Measurements from ENCODE around the gene RUNX1. TPM values are rescaled to one million over a fixed set of nuclear protein-coding genes. Genes with fewer than 3 reads are reported as not detected.
A peak's percentile ranks its signal among the peaks of the same experiment; 100 is the strongest.

Gene RUNX1
- total and polyA plus RNA-seq, 2 donors (not counting 1 experiment from before 2014, with no cell fraction given), result 26.3 to 73.0 TPM

DNA sequence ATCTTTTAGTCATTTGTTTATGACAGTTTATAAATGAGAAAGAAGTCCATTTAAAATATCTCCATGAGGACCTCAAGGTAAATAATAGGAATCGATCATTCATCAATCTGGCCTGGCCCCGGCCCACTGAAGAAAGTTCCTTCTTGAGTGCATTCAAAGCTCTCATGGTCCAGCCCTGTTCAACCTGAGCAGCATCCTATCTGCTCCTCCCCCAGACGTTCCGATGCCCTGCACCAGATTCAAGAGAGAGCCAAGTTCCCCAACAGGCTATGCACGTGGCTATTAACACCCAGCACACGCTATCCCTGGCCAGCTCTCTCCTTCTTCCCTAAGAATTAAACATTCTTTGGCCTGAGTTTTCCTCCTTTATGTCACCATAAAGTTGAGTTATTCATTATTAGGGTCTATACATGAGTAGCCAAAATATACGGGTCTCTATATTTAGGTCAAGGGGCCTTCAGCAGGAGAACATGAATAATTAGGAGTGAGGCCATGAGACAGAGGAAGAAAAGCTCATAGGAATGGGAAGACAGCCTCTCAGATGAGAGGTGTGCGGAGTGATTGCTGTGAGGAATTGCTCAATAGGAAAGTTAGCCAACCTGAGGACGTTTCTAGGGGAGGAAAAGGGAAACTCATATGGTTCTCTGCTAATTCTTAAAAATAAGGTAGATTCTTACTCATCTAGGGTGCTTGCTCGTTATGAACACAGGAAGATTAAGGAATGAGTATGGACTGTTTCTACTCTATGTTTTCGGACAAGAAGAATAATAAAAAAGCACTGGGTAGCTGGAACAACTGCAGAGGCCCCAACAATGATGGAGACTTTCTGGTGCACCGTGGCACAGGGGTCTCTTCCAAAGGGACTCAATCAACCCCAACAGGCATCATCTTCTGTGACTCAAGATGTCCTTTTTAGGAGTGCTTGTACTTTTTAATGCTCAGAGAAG, 23.6 kb downstream of the RUNX1 start:
- no peaks in the 10 kb centered on the region for H3K27me3 Mint-ChIP-seq
- no peaks in the 10 kb centered on the region for H3K9me3 Mint-ChIP-seq (ENCODE audit: insufficient read depth)
- ATAC-seq (ENCODE audit: low read depth), result no peak
- peaks cover 2 to 15% of the 10 kb centered on the region in 2 experiments for H3K36me3 ChIP-seq (replicated peaks in 1 of 2; ENCODE audit: control extremely low read depth in 1 of 2, control insufficient read depth in 1 of 2, extremely low read depth in 1 of 2, insufficient read depth in 2 of 2, low read length in 1 of 2)
- intact Hi-C loops (cut with micrococcal nuclease), result loop anchor here (1.0 to 5.0 kb wide), 4 partner anchors 23 to 137 kb away; no protein-coding TSS in a partner anchor
- H3K4me1 ChIP-seq (ENCODE audit: control insufficient read depth in 2 of 2, insufficient read depth in 2 of 2, low read length in 2 of 2), result peaks cover 47 to 51% of the 10 kb centered on the region in 2 donors
- ChIA-PET POLR2A (interaction anchor here (0.5 to 3.1 kb wide), 5 partner anchors 22 to 180 kb away, joined by 3 to 19 read pairs (median 7); partner anchors contain the start of gene RUNX1), CTCF (interaction anchor here (0.6 to 5.1 kb wide), 13 partner anchors 10 to 1108 kb away, joined by 3 to 47 read pairs (median 3); partner anchors contain the start of gene RUNX1)
- H3K4me3 Mint-ChIP-seq, result peak overlapping the region; percentile 58
- H3K4me3 ChIP-seq (ENCODE audit: control extremely low read depth in 1 of 5, extremely low read depth in 1 of 5, insufficient read depth in 1 of 5, low read depth in 2 of 5, low read length in 4 of 5), result peak overlapping the region in 3 of 5 experiments; percentile 40 to 65 (median 53)
- H3K4me2 ChIP-seq (replicated peaks; ENCODE audit: low read depth, low read length, poor library complexity, severe bottlenecking), result peak overlapping the region; percentile 69
- H2AFZ ChIP-seq (ENCODE audit: insufficient read depth, low read depth, low read length, poor library complexity, severe bottlenecking), result peak overlapping the region; percentile 31
- H3K27me3 ChIP-seq (replicated peaks in 1 of 4; ENCODE audit: control extremely low read depth in 1 of 4, control insufficient read depth in 3 of 4, insufficient read depth in 4 of 4, low read length in 3 of 4), result no peaks in the 10 kb centered on the region
- TF ChIP-seq, protein P1, sequence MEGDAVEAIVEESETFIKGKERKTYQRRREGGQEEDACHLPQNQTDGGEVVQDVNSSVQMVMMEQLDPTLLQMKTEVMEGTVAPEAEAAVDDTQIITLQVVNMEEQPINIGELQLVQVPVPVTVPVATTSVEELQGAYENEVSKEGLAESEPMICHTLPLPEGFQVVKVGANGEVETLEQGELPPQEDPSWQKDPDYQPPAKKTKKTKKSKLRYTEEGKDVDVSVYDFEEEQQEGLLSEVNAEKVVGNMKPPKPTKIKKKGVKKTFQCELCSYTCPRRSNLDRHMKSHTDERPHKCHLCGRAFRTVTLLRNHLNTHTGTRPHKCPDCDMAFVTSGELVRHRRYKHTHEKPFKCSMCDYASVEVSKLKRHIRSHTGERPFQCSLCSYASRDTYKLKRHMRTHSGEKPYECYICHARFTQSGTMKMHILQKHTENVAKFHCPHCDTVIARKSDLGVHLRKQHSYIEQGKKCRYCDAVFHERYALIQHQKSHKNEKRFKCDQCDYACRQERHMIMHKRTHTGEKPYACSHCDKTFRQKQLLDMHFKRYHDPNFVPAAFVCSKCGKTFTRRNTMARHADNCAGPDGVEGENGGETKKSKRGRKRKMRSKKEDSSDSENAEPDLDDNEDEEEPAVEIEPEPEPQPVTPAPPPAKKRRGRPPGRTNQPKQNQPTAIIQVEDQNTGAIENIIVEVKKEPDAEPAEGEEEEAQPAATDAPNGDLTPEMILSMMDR (IDR thresholded peaks at IDR 0.05), result no peak
- no peak for TF ChIP-seq EZH2 (IDR thresholded peaks at IDR 0.05; ENCODE audit: borderline replicate concordance, insufficient read depth, low read depth, low read length, poor library complexity, severe bottlenecking)
- no peaks in the 10 kb centered on the region for H3K9me3 ChIP-seq (ENCODE audit: control extremely low read depth in 1 of 3, control insufficient read depth in 2 of 3, insufficient read depth in 1 of 3, low read length in 2 of 3)
- peak overlapping the region; percentile 43 for H3K9ac ChIP-seq (ENCODE audit: low read length)
- H3K79me2 ChIP-seq (ENCODE audit: control insufficient read depth, insufficient read depth, low read length), result peaks cover 73% of the 10 kb centered on the region
- DNase-seq, result no peak
- peak overlapping the region; percentile 99 for H3K27ac Mint-ChIP-seq
- H3K4me1 Mint-ChIP-seq, result peaks cover 63% of the 10 kb centered on the region
- 88% methylated on average over 7 of the region's 12 CpGs for WGBS (ENCODE audit: insufficient coverage)
- peak overlapping the region; percentile 46 to 87 for H3K27ac ChIP-seq (ENCODE audit: low read length in 2 of 2)
- peaks cover 66% of the 10 kb centered on the region for H4K20me1 ChIP-seq (ENCODE audit: control insufficient read depth, insufficient read depth, low read length, poor library complexity, severe bottlenecking)

DNA sequence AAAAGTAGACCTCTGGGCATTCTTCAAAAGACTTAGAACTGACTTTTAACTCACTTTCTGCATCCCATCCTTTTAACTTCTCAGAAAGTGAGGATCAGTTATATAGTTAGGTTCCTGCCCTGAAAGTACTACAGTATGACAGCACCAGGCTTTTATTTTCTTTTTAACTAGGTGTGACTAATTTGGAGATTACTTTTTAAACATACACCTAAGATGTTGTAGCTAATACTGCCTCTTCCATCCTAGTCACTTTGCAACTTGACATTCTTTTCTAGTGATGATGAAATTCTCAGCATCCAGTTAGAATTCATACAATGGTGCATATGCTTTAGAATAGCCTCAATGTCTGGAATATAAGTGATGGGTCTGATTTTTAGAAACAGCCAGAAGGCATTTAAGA, 24.6 kb downstream of the RUNX1 start:
- TF ChIP-seq, protein P1 (IDR thresholded peaks at IDR 0.05), result no peak
- no peak for TF ChIP-seq EZH2 (IDR thresholded peaks at IDR 0.05; ENCODE audit: borderline replicate concordance, insufficient read depth, low read depth, low read length, poor library complexity, severe bottlenecking)
- no peak overlapping the region for H3K4me3 ChIP-seq (ENCODE audit: control extremely low read depth in 1 of 5, extremely low read depth in 1 of 5, insufficient read depth in 1 of 5, low read depth in 2 of 5, low read length in 4 of 5)
- no peak overlapping the region for H2AFZ ChIP-seq (ENCODE audit: insufficient read depth, low read depth, low read length, poor library complexity, severe bottlenecking)
- no peaks in the 10 kb centered on the region for H3K27me3 ChIP-seq (replicated peaks in 1 of 4; ENCODE audit: control extremely low read depth in 1 of 4, control insufficient read depth in 3 of 4, insufficient read depth in 4 of 4, low read length in 3 of 4)
- DNase-seq, result no peak
- peaks cover 52 to 56% of the 10 kb centered on the region in 2 donors for H3K4me1 ChIP-seq (ENCODE audit: control insufficient read depth in 2 of 2, insufficient read depth in 2 of 2, low read length in 2 of 2)
- Mint-ChIP-seq H3K9me3 (ENCODE audit: insufficient read depth) (no peaks in the 10 kb centered on the region), H3K4me3 (no peak overlapping the region), H3K27me3 (no peaks in the 10 kb centered on the region), H3K4me1 (peaks cover 65% of the 10 kb centered on the region), H3K27ac (peak overlapping the region; percentile 34)
- POLR2A ChIA-PET, result interaction anchor here (0.5 kb wide), 1 partner anchor 181 kb away, joined by 9 read pairs; no protein-coding TSS in a partner anchor
- peaks cover 2 to 18% of the 10 kb centered on the region in 2 experiments for H3K36me3 ChIP-seq (replicated peaks in 1 of 2; ENCODE audit: control extremely low read depth in 1 of 2, control insufficient read depth in 1 of 2, extremely low read depth in 1 of 2, insufficient read depth in 2 of 2, low read length in 1 of 2)
- peaks cover 73% of the 10 kb centered on the region for H3K79me2 ChIP-seq (ENCODE audit: control insufficient read depth, insufficient read depth, low read length)
- H4K20me1 ChIP-seq (ENCODE audit: control insufficient read depth, insufficient read depth, low read length, poor library complexity, severe bottlenecking), result peaks cover 70% of the 10 kb centered on the region
- H3K27ac ChIP-seq (ENCODE audit: low read length in 2 of 2), result no peak overlapping the region
- H3K9ac ChIP-seq (ENCODE audit: low read length), result no peak overlapping the region
- no peak overlapping the region for H3K4me2 ChIP-seq (replicated peaks; ENCODE audit: low read depth, low read length, poor library complexity, severe bottlenecking)
- no peaks in the 10 kb centered on the region for H3K9me3 ChIP-seq (ENCODE audit: control extremely low read depth in 1 of 3, control insufficient read depth in 2 of 3, insufficient read depth in 1 of 3, low read length in 2 of 3)
- intact Hi-C loops (cut with micrococcal nuclease), result no loop called here
- CTCF ChIA-PET, result no interaction called here
- no peak for ATAC-seq (ENCODE audit: low read depth)

All from B cell (primary cell).